ENCODE measurements around the gene MGST3.
A peak's percentile ranks its signal among the peaks of the same experiment; 100 is the strongest.
"Not testable (repeated sequence)": the region's sequence is repeated elsewhere in the genome, so short reads cannot be mapped to it uniquely, and the experiment has no call there.

Gene MGST3

GRCh38 chr1:165679282-165680036 is 48.4 kb downstream of the MGST3 start:
- in situ Hi-C loops (cut with HindIII; ENCODE audit: low pct_unique_long_range_greater_than_20kb, low sequenced_read_pairs) = no loop called here
- peak in 1 of 2 experiments; percentile 16 for DNase-seq (ENCODE audit: low read depth in 1 of 2, low spot score in 1 of 2)
- TF ChIP-seq JUND (IDR thresholded peaks at IDR 0.05; ENCODE audit: low read depth) = no peak

GRCh38 chr1:165680303-165680702 is 49.3 kb downstream of the MGST3 start:
- DNase-seq (ENCODE audit: low read depth in 1 of 2, low spot score in 1 of 2) = no peak
- no peak for TF ChIP-seq JUND (IDR thresholded peaks at IDR 0.05; ENCODE audit: low read depth)
- in situ Hi-C loops (cut with HindIII; ENCODE audit: low pct_unique_long_range_greater_than_20kb, low sequenced_read_pairs) = no loop called here

GRCh38 chr1:165680773-165681172 is 49.7 kb downstream of the MGST3 start:
- DNase-seq (ENCODE audit: low read depth in 1 of 2, low spot score in 1 of 2); in situ Hi-C loops (cut with HindIII; ENCODE audit: low pct_unique_long_range_greater_than_20kb, low sequenced_read_pairs): not testable (repeated sequence)

GRCh38 chr1:165683848-165684485 is 52.9 kb downstream of the MGST3 start:
- DNase-seq (ENCODE audit: low read depth in 1 of 2, low spot score in 1 of 2) = no peak
- in situ Hi-C loops (cut with HindIII; ENCODE audit: low pct_unique_long_range_greater_than_20kb, low sequenced_read_pairs) = no loop called here
- TF ChIP-seq JUND (IDR thresholded peaks at IDR 0.05; ENCODE audit: low read depth) = no peak

- TF ChIP-seq JUND (IDR thresholded peaks at IDR 0.05; ENCODE audit: low read depth) = no peak
- DNase-seq (ENCODE audit: low read depth in 1 of 2, low spot score in 1 of 2) = peak in 1 of 2 experiments; percentile 9
- in situ Hi-C loops (cut with HindIII; ENCODE audit: low pct_unique_long_range_greater_than_20kb, low sequenced_read_pairs) = no loop called here
Measured at GRCh38 chr1:165686121-165686970, 55.3 kb downstream of the MGST3 start.

- in situ Hi-C loops (cut with HindIII; ENCODE audit: low pct_unique_long_range_greater_than_20kb, low sequenced_read_pairs) = no loop called here
- no peak for TF ChIP-seq JUND (IDR thresholded peaks at IDR 0.05; ENCODE audit: low read depth)
- DNase-seq (ENCODE audit: low read depth in 1 of 2, low spot score in 1 of 2) = no peak
Measured at GRCh38 chr1:165686971-165687433, 56.0 kb downstream of the MGST3 start.

GRCh38 chr1:165688046-165688445 is 57.0 kb downstream of the MGST3 start:
- TF ChIP-seq JUND (IDR thresholded peaks at IDR 0.05; ENCODE audit: low read depth) = no peak
- no peak for DNase-seq (ENCODE audit: low read depth in 1 of 2, low spot score in 1 of 2)
- in situ Hi-C loops (cut with HindIII; ENCODE audit: low pct_unique_long_range_greater_than_20kb, low sequenced_read_pairs) = no loop called here

GRCh38 chr1:165695031-165695430 is 64.0 kb downstream of the MGST3 start:
- no peak for TF ChIP-seq JUND (IDR thresholded peaks at IDR 0.05; ENCODE audit: low read depth)
- in situ Hi-C loops (cut with HindIII; ENCODE audit: low pct_unique_long_range_greater_than_20kb, low sequenced_read_pairs) = no loop called here
- DNase-seq (ENCODE audit: low read depth in 1 of 2, low spot score in 1 of 2) = no peak

- no peak for TF ChIP-seq JUND (IDR thresholded peaks at IDR 0.05; ENCODE audit: low read depth)
- in situ Hi-C loops (cut with HindIII; ENCODE audit: low pct_unique_long_range_greater_than_20kb, low sequenced_read_pairs) = no loop called here
- no peak for DNase-seq (ENCODE audit: low read depth in 1 of 2, low spot score in 1 of 2)
Measured at GRCh38 chr1:165696625-165697100, 65.6 kb downstream of the MGST3 start.

- in situ Hi-C loops (cut with HindIII; ENCODE audit: low pct_unique_long_range_greater_than_20kb, low sequenced_read_pairs) = no loop called here
- DNase-seq (ENCODE audit: low read depth in 1 of 2, low spot score in 1 of 2) = no peak
- no peak for TF ChIP-seq JUND (IDR thresholded peaks at IDR 0.05; ENCODE audit: low read depth)
Measured at GRCh38 chr1:165697491-165697880, 66.5 kb downstream of the MGST3 start.

DNA sequence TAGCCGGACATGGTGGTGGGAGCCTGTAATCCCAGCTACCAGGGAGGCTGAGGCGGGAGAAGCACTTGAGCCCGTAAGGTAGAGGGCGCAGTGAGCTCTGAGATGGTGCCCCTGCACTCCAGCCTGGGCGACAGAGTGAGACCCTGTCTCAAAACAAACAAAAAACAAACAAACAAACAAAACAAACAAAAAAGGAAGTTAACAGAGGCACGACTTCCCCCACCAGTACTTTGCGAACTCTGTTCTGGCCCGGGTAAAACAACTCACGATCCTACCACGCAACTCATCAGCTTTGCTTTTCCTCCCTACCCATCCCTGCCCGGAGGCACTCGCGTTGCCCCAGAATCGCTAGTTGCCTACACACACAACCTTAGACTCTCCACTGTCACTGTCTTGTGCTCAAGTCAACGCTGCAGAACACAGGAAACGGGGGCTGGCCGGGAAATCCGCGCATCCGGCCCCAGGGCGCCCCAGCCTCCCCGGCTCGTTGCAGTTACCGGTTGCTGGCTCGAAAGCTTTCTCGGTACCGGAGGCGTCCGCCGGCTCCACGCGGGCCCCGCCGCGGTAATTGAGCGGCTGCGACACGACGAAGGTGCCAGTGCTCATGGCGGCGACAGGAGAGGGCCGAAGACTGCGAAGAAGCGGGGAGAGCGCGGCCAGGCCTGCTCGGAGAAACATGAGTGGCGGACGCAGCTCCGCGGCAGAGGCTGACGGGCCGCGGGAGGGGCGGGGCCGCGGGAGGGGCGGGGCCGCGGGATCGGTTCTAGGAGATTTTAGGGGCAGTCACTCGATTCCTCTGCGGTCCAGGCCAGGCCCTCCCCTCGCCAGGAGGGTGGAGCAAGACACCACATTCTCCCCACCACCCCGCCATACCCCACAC is 67.1 kb downstream of the MGST3 start, which contains the start of gene ALDH9A1:
ALDH9A1 (minus strand) TSS at position 682 of the 880 bp plus-strand sequence; CDS start at position 678, 4 bp downstream.
- in situ Hi-C loops (cut with HindIII; ENCODE audit: low pct_unique_long_range_greater_than_20kb, low sequenced_read_pairs) = no loop called here
- TF ChIP-seq JUND (IDR thresholded peaks at IDR 0.05; ENCODE audit: low read depth) = no peak
- peak; percentile 79 to 92 for DNase-seq (ENCODE audit: low read depth in 1 of 2, low spot score in 1 of 2)

DNA sequence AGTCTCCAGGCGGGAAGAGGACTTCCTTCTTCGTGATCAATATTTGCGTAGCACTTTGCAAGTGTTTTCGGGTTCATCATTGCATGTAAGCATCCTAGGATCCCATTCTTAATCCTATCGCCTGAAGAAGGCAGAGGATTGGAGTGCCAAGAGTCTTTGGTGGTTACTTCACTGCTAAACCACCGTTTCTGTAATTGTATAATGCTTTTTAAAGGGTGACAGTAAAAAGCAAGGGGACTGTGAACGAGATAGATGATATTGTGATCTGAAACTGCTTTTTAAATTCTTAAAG is 67.7 kb downstream of the MGST3 start:
- in situ Hi-C loops (cut with HindIII; ENCODE audit: low pct_unique_long_range_greater_than_20kb, low sequenced_read_pairs) = no loop called here
- DNase-seq (ENCODE audit: low read depth in 1 of 2, low spot score in 1 of 2) = no peak
- no peak for TF ChIP-seq JUND (IDR thresholded peaks at IDR 0.05; ENCODE audit: low read depth)

Data from T47D (cell line).